A204.1 (cell line): Measurements from ENCODE around the gene MED13.
"Not testable (repeated sequence)": the region's sequence is repeated elsewhere in the genome, so short reads cannot be mapped to it uniquely, and the experiment has no call there.

Source experiments
- FAIRE-seq: peaks from 2 replicates; lab custom pipeline; 2012; peaks lifted over from hg19 to GRCh38; lab: Jason Lieb, UNC

The MED13 gene

GRCh38 chr17:62051053-62051452, 14.0 kb downstream of the MED13 start:
- FAIRE-seq = no peak

- FAIRE-seq = no peak
Measured at GRCh38 chr17:62049299-62049698, 15.8 kb downstream of the MED13 start.

DNA sequence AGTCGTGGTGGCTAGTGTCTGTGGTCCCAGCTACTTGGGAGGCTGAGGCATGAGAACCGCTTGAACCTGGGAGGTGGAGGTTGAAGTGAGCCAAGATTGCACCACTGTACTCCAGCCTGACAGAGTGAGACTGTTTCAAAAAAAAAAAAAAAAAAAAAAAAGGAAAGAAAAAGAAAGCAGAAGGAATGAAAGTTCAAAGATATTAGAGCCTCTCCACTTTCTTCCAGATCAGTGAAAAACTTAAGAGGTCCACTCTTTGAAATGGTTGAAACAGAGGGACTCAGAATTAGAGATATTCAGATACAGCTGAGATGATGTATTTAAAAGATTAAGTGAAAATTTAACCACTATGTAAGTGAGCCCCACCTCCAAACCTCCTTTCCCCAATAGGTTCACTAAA, 16.8 kb downstream of the MED13 start:
- FAIRE-seq = no peak

- FAIRE-seq = no peak
Measured at GRCh38 chr17:62045517-62045916, 19.6 kb downstream of the MED13 start.

- FAIRE-seq = no peak
Measured at GRCh38 chr17:62045109-62045508, 20.0 kb downstream of the MED13 start.

- FAIRE-seq = no peak
Measured at GRCh38 chr17:62043602-62044001, 21.5 kb downstream of the MED13 start.

DNA sequence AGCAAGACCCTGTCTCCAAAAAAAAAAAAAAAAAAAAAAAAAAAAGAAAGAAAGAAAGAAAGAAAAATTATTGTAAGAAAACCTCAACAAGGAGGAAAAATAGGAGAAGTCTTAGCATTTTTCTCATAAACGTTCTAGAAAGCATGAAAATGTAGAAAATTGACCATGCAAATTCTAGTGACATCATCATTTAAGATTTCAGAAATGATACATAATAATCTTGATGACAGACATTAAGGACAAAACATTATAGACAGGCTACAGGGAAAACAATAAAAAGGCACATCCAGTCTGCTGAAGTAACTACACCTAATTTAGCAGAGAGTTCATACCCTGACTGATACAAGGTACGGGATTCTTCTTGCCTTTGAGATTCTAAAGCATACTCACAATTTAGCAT, 21.9 kb downstream of the MED13 start:
- no peak for FAIRE-seq

GRCh38 chr17:62038248-62038647, 26.8 kb downstream of the MED13 start:
- peak; percentile 92 for FAIRE-seq

DNA sequence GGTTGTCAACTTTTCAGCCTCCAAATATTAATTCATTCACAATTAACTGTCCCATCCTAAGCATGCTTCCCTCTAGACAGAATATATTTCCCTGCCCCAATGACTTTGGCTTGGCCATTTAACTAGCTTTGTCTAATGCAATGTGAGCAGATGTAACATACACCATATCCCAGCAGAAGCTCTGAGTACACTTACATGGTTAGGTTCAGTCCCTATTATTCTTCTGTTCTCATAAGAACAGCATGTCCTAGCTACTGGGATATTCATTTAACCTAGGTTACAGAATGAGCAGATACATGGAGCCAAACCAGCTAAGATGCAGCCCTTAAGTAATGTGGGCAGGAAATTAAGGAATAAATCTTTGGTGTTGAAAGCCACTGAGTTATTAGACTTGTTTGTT, 31.8 kb downstream of the MED13 start:
- no peak for FAIRE-seq

GRCh38 chr17:62032480-62032879, 32.6 kb downstream of the MED13 start:
- FAIRE-seq = no peak

GRCh38 chr17:62030264-62030663, 34.8 kb downstream of the MED13 start:
- FAIRE-seq = no peak

GRCh38 chr17:62024866-62025265, 40.2 kb downstream of the MED13 start:
- FAIRE-seq = no peak

GRCh38 chr17:62017912-62018311, 47.2 kb downstream of the MED13 start:
- no peak for FAIRE-seq

- FAIRE-seq = no peak
Measured at GRCh38 chr17:62017496-62017895, 47.6 kb downstream of the MED13 start.

DNA sequence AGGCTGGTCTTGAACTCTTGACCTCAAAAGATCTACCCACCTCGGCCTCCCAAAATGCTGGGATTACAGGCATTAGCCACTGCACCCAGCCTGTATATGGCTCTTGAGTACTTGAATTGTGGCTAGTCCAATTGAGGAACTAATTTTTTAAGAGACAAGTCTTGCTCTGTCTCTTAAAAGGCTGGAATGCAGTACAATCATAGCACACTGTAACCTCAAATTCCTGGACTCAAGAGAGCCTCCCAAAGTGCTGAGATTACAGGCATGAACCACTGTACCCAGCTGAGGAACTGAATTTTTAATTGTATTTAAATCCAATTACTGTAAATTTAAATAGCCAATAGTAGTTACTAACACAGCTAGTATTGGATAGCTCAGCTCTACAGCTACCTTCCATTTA, 50.6 kb downstream of the MED13 start:
- no peak for FAIRE-seq

DNA sequence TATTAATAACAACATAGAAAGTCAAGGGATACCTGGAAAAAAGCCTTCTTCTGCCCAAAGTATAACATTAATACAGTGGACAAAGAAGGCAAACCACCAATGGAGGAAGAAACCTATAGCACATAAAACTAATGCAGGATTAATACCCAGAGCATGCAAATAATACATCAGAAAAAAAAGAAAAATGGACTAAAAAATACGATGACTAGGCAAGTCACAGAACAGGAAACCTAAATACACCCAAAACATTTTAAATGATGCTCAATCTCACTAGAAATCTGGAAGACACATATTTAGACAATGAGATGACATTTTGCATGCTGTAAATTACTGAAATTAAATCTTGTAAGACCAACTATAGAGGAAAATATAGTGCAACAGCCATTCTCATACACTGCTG, 55.9 kb downstream of the MED13 start:
- no peak for FAIRE-seq

GRCh38 chr17:62008294-62008693, 56.8 kb downstream of the MED13 start:
- FAIRE-seq = no peak

GRCh38 chr17:62004388-62004787, 60.7 kb downstream of the MED13 start:
- no peak for FAIRE-seq

DNA sequence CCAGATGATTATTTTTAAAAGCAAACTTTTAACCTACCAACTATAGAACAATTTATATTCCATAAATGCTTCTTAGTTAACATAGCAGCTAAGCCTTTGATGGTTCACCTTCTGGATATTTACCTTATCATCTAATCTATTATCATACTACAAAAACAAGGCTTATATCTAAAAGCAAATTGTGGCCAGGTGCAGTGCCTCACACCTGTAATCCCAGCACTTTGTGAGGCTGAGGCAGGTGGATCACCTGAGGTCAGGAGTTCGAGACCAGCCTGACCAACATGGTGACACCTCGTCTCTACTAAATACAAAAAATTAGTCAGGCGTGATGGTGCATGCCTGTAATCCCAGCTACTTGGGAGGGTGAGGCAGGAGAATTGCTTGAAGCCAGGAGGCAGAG, 61.9 kb downstream of the MED13 start:
- not testable (repeated sequence) for FAIRE-seq

GRCh38 chr17:62001105-62001504, 64.0 kb downstream of the MED13 start:
- no peak for FAIRE-seq

DNA sequence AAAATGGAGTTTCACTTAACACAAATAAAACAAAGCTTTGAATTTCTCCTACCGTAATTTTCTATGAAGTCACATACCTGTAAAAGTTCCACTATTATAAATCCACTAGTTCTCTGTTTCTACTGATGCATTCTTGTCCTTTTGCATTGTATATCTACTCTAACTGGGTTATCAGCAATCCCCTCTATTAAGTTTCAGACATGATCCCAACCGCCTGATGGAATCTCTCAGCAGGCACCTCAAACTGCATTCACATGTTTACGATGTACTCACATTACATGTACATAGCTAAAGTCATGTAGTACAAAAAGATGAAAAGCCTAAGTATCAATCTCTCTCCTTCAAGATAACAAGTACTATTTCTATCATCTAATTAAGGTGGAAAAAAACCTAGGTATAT, 64.9 kb downstream of the MED13 start:
- FAIRE-seq = no peak

GRCh38 chr17:61998534-61998933, 66.5 kb downstream of the MED13 start:
- not testable (repeated sequence) for FAIRE-seq

DNA sequence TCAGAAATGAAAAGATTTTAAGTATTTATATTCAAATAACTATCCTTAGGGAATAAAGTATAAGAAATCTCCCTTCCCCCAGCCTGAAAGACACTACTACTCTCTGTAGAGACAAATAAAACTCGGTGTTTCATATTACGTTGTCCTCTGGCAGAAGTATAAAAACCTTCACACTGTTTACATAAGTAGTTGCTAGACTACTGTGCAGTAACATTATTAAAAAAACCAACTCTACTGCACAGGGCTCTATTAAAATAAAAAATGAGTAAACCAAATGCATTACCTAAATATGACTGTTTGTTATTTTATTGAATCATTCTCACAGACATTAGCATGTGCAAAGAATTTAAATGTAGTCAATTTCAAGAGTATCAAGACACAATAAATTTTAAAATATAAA, 67.4 kb downstream of the MED13 start:
- FAIRE-seq = no peak

DNA sequence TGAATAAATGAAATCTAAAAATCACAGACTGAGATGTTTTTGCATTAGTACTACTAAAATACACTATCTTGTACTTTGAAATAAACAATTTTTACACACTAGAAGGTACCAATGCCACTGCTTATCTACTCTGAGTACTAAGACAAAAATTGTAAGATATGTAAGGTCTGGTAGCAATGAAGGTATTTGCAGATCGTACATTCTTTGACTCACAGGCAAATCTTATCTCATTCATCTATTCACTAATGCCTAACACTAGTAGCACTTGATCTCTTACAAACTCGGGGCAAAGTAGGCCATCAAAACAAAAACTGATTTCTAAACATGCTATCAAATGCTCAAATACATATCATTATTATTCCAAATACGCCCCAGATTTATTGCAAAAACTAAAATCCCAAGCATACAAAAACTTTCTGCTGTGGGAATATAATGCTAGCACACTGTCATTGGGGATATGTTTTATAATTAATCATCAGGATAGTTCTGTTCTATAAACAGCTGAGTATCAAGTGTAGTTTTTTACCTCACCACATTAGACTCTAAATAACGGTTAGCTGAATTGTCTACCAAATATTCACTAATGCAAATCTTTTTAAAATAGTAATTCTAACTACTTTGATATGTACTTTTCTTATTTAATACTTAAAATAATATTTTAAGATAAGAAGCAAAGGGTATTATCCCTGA, 68.0 kb downstream of the MED13 start:
- FAIRE-seq = no peak

DNA sequence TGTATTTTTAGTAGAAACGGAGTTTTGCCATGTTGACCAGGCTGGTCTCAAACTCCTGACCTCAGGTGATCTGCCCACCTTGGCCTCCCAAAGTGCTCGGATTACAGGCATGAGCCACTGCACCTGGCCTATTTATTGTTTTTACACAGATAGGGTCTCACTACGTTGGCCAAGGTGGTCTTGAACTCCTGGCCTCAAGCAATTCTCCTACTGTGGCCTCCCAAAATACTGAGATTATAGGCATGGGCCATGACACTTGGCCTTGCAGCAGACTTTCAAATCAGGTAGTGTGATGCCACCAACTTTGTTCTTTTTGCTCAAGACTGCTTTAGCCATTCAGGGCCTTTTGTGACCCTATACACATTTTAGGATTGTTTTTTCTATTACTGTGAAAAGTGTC, 75.6 kb downstream of the MED13 start:
- FAIRE-seq = no peak
